SK-N-SH (cell line): ENCODE measurements around the gene LRRN4CL. TPM values are rescaled to one million over a fixed set of nuclear protein-coding genes. Genes with fewer than 3 reads are reported as not detected.

Source experiments
- CTCF ChIA-PET: fragments of 300-600, 350-600 bp; formaldehyde crosslinking; extraction: SDS; loops from one replicate; lab custom pipeline; 2021; lab: Yijun Ruan, JAX
- POLR2A ChIA-PET: fragments of 350-600 bp; sonication (Branson Sonifier 250); formaldehyde crosslinking; extraction: SDS; loops from one replicate; lab custom pipeline; 2020; ENCODE audit warnings: antibody characterized with exemption, inconsistent platforms; lab: Yijun Ruan, JAX
- DNase-seq: peaks from one replicate; pipeline ENCODE4 v3.0.0; 2012
- H2AFZ ChIP-seq: fragments of 200-600 bp; sonication (generic); 2 replicates; pipeline ENCODE4 v1.8.1; 2016; ENCODE audit warnings: antibody characterized with exemption, mild to moderate bottlenecking, low read depth
- H3F3A ChIP-seq: fragments of 200-600 bp; sonication (generic); replicated peaks from 2 replicates; pipeline ENCODE3; 2016; ENCODE audit warnings: antibody characterized with exemption, mild to moderate bottlenecking; ENCODE audit not compliant: insufficient read depth
- H3K27ac ChIP-seq, 2 experiments: fragments of 200-500 bp in 1 of 2; fragments of 200-600 bp in 1 of 2; sonication (Bioruptor generic) in 1 of 2; sonication (generic), shearing (Covaris generic) in 1 of 2; 2 replicates each; pipeline versions ENCODE4 v1.5.1 to v1.6.1; 2014 to 2016; ENCODE audit warnings: low read depth in 2 of 2, inconsistent platforms in 1 of 2, low read length in 1 of 2, mild to moderate bottlenecking in 1 of 2, mixed read lengths in 1 of 2
- H3K27me3 ChIP-seq: fragments of 200-600 bp; sonication (generic), shearing (Covaris generic); 2 replicates; pipeline ENCODE4 v1.6.1; 2016; ENCODE audit warnings: mixed run types; ENCODE audit not compliant: insufficient read depth
- H3K36me3 ChIP-seq, 2 experiments: fragments of 200-500 bp in 1 of 2; fragments of 200-600 bp in 1 of 2; sonication (Bioruptor generic) in 1 of 2; sonication (generic) in 1 of 2; replicated peaks in 1 of 2; 2 replicates each; pipeline versions ENCODE3 to v1.5.1; 2014 to 2016; ENCODE audit warnings: low read length in 1 of 2, mild to moderate bottlenecking in 1 of 2; ENCODE audit not compliant: insufficient read depth in 2 of 2, control insufficient read depth in 1 of 2
- H3K4me1 ChIP-seq, 2 experiments: fragments of 200-500 bp in 1 of 2; fragments of 200-600 bp in 1 of 2; sonication (Bioruptor generic) in 1 of 2; sonication (generic), shearing (Covaris generic) in 1 of 2; 2 replicates each; pipeline versions ENCODE4 v1.5.1 to v1.6.1; 2014 to 2016; ENCODE audit warnings: low read depth in 1 of 2, low read length in 1 of 2, mixed run types in 1 of 2; ENCODE audit not compliant: insufficient read depth in 2 of 2, control insufficient read depth in 1 of 2
- H3K4me2 ChIP-seq: fragments of 200-600 bp; sonication (generic), shearing (Covaris generic); 2 replicates; pipeline ENCODE4 v1.6.1; 2017; ENCODE audit warnings: mixed run types
- H3K4me3 ChIP-seq, 2 experiments: fragments of 200-500 bp in 1 of 2; fragments of 200-600 bp in 1 of 2; sonication (Bioruptor generic) in 1 of 2; sonication (generic), shearing (Covaris generic) in 1 of 2; 2 replicates each; pipeline versions ENCODE4 v1.5.1 to v1.8.1; 2014 to 2016; ENCODE audit warnings: low read depth in 2 of 2, inconsistent platforms in 1 of 2, low read length in 1 of 2, mild to moderate bottlenecking in 1 of 2, mixed read lengths in 1 of 2, moderate library complexity in 1 of 2
- H3K79me2 ChIP-seq: fragments of 200-600 bp; sonication (generic); 2 replicates; pipeline ENCODE4 v1.8.1; 2017; ENCODE audit warnings: mild to moderate bottlenecking; ENCODE audit not compliant: insufficient read depth
- H3K9ac ChIP-seq: fragments of 200-600 bp; sonication (generic); 2 replicates; pipeline ENCODE4 v1.6.1; 2017; ENCODE audit warnings: mixed run types
- H3K9me2 ChIP-seq: fragments of 200-600 bp; sonication (generic); 2 replicates; pipeline ENCODE4 v1.6.1; 2017; ENCODE audit warnings: mixed run types
- H3K9me3 ChIP-seq: fragments of 200-600 bp; sonication (generic); 2 replicates; pipeline ENCODE4 v1.6.1; 2017; ENCODE audit warnings: mixed run types, mild to moderate bottlenecking, moderate library complexity
- H4K20me1 ChIP-seq: fragments of 200-600 bp; sonication (generic); 2 replicates; pipeline ENCODE4 v1.6.1; 2017; ENCODE audit warnings: mild to moderate bottlenecking, mixed run types; ENCODE audit not compliant: insufficient read depth
- CHD2 ChIP-seq: fragments of 150-350 bp; IDR thresholded peaks from 2 replicates; pipeline ENCODE4 v1.6.1; 2018; ENCODE audit warnings: low read length; ENCODE audit not compliant: partially characterized antibody
- CTCF ChIP-seq: fragments of 200-600 bp; sonication (generic); IDR thresholded peaks from 2 replicates; pipeline ENCODE4 v1.6.1; 2017; ENCODE audit warnings: antibody characterized with exemption, mild to moderate bottlenecking, moderate library complexity
- EZH2phosphoT487 ChIP-seq: fragments of 200-600 bp; sonication (generic); IDR thresholded peaks from 2 replicates; pipeline ENCODE4 v1.6.1; 2017; ENCODE audit warnings: low read depth, mixed run types, mild to moderate bottlenecking, antibody characterized with exemption, moderate library complexity, borderline replicate concordance
- FOXM1 ChIP-seq: IDR thresholded peaks from 2 replicates; pipeline ENCODE4 v1.4.0; 2012; ENCODE audit warnings: low read depth, mild to moderate bottlenecking
- GABPA ChIP-seq: IDR thresholded peaks from 2 replicates; pipeline ENCODE4 v1.4.0; 2012; ENCODE audit warnings: low read depth, mild to moderate bottlenecking
- JUND ChIP-seq: IDR thresholded peaks from 2 replicates; pipeline ENCODE4 v1.4.0; 2012
- NFIC ChIP-seq: IDR thresholded peaks from 2 replicates; pipeline ENCODE4 v1.4.0; 2012; ENCODE audit warnings: borderline replicate concordance
- NRF1 ChIP-seq: IDR thresholded peaks from 2 replicates; pipeline ENCODE4 v1.6.1; 2012; ENCODE audit warnings: low read depth, mild to moderate bottlenecking, low read length
- PBX3 ChIP-seq: IDR thresholded peaks from 2 replicates; pipeline ENCODE4; 2012
- POLR2AphosphoS5 ChIP-seq: IDR thresholded peaks from 2 replicates; pipeline ENCODE4 v1.6.1; 2012; ENCODE audit warnings: low read depth, low read length
- SIN3A ChIP-seq: IDR thresholded peaks from 2 replicates; pipeline ENCODE4 v1.6.1; 2012; ENCODE audit warnings: low read depth, mild to moderate bottlenecking, low read length, moderate library complexity, borderline replicate concordance
- WGBS: methylation state at CpG from one replicate; pipeline ENCODE4 v1.1.6; 2017; ENCODE audit warnings: low lambda C conversion rate; 5-methylcytosine and 5-hydroxymethylcytosine counted together
- polyA plus RNA-seq, 3 experiments: library from polyadenylated mRNA; depleted of rRNA; stranded (reverse); fragments of >200 nt; gene quantifications; 2 replicates each; pipeline ENCODE4 v1.2.3, GENCODE V29; 2012
- TF ChIP-seq, protein P1 (sequence below): fragments of 150-350 bp; IDR thresholded peaks from 2 replicates; pipeline ENCODE4 v1.6.1; 2016; ENCODE audit warnings: mild to moderate bottlenecking, low read depth, low read length
- TF ChIP-seq, protein P2 (sequence below): IDR thresholded peaks from 2 replicates; pipeline ENCODE4 v1.4.0; 2012; ENCODE audit warnings: low read depth

Gene LRRN4CL
- polyA plus RNA-seq, 1 of the 3 experiments (the other 2 are of a cell fraction) = 0.08 TPM

DNA sequence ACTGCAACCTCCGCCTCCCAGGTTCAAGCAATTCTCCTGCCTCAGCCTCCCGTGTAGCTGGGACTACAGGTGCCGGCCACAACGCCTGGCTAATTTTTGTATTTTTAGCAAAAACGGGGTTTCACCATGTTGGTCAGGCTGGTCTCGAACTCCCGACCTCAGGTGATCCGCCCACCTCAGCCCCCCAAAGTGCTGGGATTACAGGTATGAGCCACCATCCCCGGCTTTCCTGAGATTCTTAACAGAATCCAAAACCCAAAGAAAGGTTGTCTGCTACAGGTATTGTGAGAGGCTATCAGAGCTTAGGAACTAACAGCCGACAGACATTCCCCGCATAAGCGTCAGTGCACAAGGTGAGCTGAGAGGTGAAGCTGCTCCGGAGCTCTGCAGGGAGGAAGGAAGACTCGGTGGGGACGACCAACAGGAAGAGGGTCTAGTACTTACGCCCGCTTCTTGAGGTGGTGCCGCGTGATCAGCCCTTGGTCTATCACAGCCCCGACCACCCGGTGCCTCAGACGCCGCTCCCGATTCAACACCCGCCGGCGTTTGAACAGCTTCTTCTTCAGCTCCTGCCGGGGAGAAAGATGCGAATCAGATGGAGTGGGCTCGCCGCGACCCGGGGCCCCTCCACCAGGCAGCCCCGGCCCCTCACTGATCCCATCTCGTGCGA lies 24.8 kb downstream of the LRRN4CL start:
- TF ChIP-seq NFIC (no peak), SIN3A (no peak), POLR2AphosphoS5 (no peak), NRF1 (no peak), CHD2 (no peak), FOXM1 (no peak), CTCF (no peak), EZH2phosphoT487 (no peak), GABPA (no peak), PBX3 (no peak), JUND (no peak)
- TF ChIP-seq, protein P1, sequence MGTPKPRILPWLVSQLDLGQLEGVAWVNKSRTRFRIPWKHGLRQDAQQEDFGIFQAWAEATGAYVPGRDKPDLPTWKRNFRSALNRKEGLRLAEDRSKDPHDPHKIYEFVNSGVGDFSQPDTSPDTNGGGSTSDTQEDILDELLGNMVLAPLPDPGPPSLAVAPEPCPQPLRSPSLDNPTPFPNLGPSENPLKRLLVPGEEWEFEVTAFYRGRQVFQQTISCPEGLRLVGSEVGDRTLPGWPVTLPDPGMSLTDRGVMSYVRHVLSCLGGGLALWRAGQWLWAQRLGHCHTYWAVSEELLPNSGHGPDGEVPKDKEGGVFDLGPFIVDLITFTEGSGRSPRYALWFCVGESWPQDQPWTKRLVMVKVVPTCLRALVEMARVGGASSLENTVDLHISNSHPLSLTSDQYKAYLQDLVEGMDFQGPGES = no peak
- TF ChIP-seq, protein P2, sequence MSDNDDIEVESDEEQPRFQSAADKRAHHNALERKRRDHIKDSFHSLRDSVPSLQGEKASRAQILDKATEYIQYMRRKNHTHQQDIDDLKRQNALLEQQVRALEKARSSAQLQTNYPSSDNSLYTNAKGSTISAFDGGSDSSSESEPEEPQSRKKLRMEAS = no peak
- ChIA-PET POLR2A (interaction anchor here (0.5 to 3.7 kb wide), 37 partner anchors 8 to 269 kb away, joined by 3 to 52 read pairs (median 9); partner anchors contain the start of genes B3GAT3, BSCL2, EEF1G and EML3), CTCF (interaction anchor here (0.9 to 1.7 kb wide), 10 partner anchors 12 to 270 kb away, joined by 3 to 7 read pairs (median 4); partner anchors contain the start of genes EML3, GANAB, INTS5 and SLC3A2)
- H3K27me3 ChIP-seq = no peaks in the 10 kb centered on the region
- H3K9ac ChIP-seq = peak overlapping the region; percentile 92
- peak overlapping the region; percentile 96 for H3K4me2 ChIP-seq
- peak overlapping the region; percentile 91 to 92 for H3K27ac ChIP-seq
- H3F3A ChIP-seq = peaks cover 28% of the 10 kb centered on the region
- no peaks in the 10 kb centered on the region for H3K9me2 ChIP-seq
- peak overlapping the region; percentile 78 to 95 for H3K4me3 ChIP-seq
- H2AFZ ChIP-seq = peak overlapping the region; percentile 66; the same call in 1 of the 2 replicates
- H3K4me1 ChIP-seq = peaks cover 10 to 15% of the 10 kb centered on the region in 2 experiments; a peak in 3 of 4 replicates
- H3K36me3 ChIP-seq = peaks cover 20 to 44% of the 10 kb centered on the region in 2 experiments
- H4K20me1 ChIP-seq = no peaks in the 10 kb centered on the region
- H3K9me3 ChIP-seq = no peaks in the 10 kb centered on the region
- peaks cover 60% of the 10 kb centered on the region for H3K79me2 ChIP-seq
- peak; percentile 73 for DNase-seq
- 1% methylated on average over 27 of the region's 36 CpGs for WGBS
